ENCODE data around the gene WWOX. TPM values are rescaled to one million over a fixed set of nuclear protein-coding genes. Genes with fewer than 3 reads are reported as not detected.

The WWOX gene
- total RNA-seq, 1 experiment from 2014 or later: 79.9 TPM

DNA sequence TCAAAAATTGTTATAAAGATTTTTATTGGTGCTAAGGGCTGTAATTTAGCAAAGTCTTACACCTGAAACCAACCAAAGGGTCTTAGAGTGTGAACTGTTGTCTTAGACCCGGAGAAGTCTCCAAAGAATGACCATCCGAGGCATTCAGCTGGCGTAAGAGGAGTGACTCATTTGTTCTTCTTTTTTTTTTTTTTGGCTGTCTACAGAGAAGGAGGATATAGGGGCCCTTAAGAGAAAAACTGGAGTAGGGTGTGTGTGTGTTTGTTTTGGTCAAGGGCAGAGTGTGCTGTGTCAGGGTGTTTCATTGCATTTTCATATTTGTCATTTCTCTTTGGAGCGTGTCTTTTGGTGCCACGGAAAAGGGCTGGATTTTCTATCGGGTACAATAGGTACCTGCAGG, 508.0 kb downstream of the WWOX start:
- TF ChIP-seq, protein P1, sequence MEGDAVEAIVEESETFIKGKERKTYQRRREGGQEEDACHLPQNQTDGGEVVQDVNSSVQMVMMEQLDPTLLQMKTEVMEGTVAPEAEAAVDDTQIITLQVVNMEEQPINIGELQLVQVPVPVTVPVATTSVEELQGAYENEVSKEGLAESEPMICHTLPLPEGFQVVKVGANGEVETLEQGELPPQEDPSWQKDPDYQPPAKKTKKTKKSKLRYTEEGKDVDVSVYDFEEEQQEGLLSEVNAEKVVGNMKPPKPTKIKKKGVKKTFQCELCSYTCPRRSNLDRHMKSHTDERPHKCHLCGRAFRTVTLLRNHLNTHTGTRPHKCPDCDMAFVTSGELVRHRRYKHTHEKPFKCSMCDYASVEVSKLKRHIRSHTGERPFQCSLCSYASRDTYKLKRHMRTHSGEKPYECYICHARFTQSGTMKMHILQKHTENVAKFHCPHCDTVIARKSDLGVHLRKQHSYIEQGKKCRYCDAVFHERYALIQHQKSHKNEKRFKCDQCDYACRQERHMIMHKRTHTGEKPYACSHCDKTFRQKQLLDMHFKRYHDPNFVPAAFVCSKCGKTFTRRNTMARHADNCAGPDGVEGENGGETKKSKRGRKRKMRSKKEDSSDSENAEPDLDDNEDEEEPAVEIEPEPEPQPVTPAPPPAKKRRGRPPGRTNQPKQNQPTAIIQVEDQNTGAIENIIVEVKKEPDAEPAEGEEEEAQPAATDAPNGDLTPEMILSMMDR (conservative IDR thresholded peaks at IDR 0.05; ENCODE audit: low read depth, low read length): no peak
- no peak for TF ChIP-seq EZH2 (IDR thresholded peaks at IDR 0.05; ENCODE audit: borderline replicate concordance, low read depth, low read length, poor library complexity, severe bottlenecking)
- Histone ChIP-seq H3K9me3 (ENCODE audit: low read depth, low read length, poor library complexity, severe bottlenecking) (no peaks in the 10 kb centered on the region), H3K27me3 (replicated peaks; ENCODE audit: insufficient read depth, low read depth, low read length, poor library complexity) (no peaks in the 10 kb centered on the region), H3K4me1 (ENCODE audit: insufficient read depth, low read length, poor library complexity, severe bottlenecking) (no peaks in the 10 kb centered on the region), H3K4me3 (ENCODE audit: low read depth, low read length, poor library complexity, severe bottlenecking) (no peak overlapping the region), H3K36me3 (ENCODE audit: insufficient read depth, low read length, poor library complexity, severe bottlenecking) (no peaks in the 10 kb centered on the region), H3K27ac (ENCODE audit: low read depth, low read length, poor library complexity, severe bottlenecking) (no peak overlapping the region)
- CTCF ChIA-PET: no interaction called here
- no TSS peak for BruUV-seq (replicated peaks)
- POLR2A ChIA-PET (ENCODE audit: low non-redundant PET): no interaction called here
- DNase-seq (ENCODE audit: low spot score): no peak
- intact Hi-C loops (cut with micrococcal nuclease; ENCODE audit: unreplicated experiment): no loop called here

DNA sequence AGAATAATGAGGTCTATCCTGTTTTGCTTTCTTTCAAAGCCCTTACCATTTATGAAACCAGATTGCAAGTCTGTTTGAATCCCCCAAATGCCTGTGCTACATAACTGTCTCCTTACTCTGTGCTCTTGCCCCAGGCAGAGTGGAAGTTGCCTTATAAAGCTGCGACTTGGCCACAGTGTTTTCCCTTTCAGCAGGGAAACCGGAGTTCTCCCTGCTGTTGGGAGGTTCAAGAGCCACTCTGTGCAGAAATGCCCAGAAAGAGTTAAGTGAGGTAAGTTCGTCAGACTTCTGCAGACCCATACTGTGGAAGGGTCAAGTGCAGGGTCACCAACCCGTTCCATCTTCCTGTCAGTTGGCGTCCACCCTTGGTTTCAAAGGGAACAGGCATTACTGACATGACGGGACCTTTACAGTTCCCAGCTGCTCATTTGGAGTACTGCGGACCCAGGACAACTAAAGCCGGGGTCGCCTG, 508.9 kb downstream of the WWOX start:
- H3K27ac ChIP-seq (ENCODE audit: low read depth, low read length, poor library complexity, severe bottlenecking): no peak overlapping the region
- no peak for DNase-seq (ENCODE audit: low spot score)
- H3K36me3 ChIP-seq (ENCODE audit: insufficient read depth, low read length, poor library complexity, severe bottlenecking): no peaks in the 10 kb centered on the region
- TF ChIP-seq, protein P1 (conservative IDR thresholded peaks at IDR 0.05; ENCODE audit: low read depth, low read length): no peak
- TF ChIP-seq EZH2 (IDR thresholded peaks at IDR 0.05; ENCODE audit: borderline replicate concordance, low read depth, low read length, poor library complexity, severe bottlenecking): no peak
- BruUV-seq (replicated peaks): no TSS peak
- H3K4me1 ChIP-seq (ENCODE audit: insufficient read depth, low read length, poor library complexity, severe bottlenecking): no peaks in the 10 kb centered on the region
- ChIA-PET POLR2A (ENCODE audit: low non-redundant PET) (no interaction called here), CTCF (no interaction called here)
- H3K27me3 ChIP-seq (replicated peaks; ENCODE audit: insufficient read depth, low read depth, low read length, poor library complexity): no peaks in the 10 kb centered on the region
- intact Hi-C loops (cut with micrococcal nuclease; ENCODE audit: unreplicated experiment): no loop called here
- H3K9me3 ChIP-seq (ENCODE audit: low read depth, low read length, poor library complexity, severe bottlenecking): no peaks in the 10 kb centered on the region
- no peak overlapping the region for H3K4me3 ChIP-seq (ENCODE audit: low read depth, low read length, poor library complexity, severe bottlenecking)

DNA sequence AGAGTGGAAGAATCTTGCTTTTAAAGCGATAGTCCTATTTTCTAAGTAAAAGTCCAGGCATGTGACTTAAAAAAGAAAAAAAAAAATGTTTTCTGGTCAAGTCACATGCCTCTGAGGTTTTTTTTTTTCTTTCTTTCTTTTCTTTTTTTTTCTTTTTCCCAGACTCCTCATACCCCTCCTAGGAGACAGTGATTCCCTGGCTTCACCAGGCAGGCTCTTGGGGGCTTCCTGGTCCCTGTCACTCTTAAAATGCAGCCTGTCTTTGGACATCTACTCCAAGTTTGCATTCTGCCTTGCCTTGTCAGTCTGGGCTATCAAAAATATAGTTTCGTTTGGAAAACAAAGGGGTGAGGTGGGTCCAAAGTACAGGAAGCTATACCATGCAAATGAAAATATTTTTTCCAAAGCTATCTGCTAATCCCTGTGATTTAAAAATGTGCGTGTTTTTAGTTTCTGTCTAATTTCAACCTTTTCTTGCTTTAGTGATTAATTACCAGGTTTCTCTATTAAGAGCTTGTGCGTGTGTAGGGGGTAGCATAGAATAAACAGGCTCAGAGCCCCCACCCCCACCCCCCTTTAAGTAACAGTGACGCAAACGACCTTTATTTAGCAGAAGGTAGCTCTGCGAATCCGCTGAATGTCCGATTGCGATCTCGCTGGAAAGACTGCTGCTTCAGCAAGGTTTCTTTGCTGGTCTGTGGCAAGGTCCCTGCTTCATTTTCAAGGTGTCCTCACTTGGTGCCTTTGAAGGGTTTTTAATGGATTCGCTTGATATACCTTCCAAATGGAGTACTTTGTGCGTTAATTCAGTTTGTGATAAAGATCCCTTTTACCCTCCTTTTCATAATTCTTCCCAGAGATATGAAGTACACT, 510.2 kb downstream of the WWOX start:
- no peaks in the 10 kb centered on the region for H3K9me3 ChIP-seq (ENCODE audit: low read depth, low read length, poor library complexity, severe bottlenecking)
- ChIA-PET POLR2A (ENCODE audit: low non-redundant PET) (no interaction called here), CTCF (no interaction called here)
- H3K4me1 ChIP-seq (ENCODE audit: insufficient read depth, low read length, poor library complexity, severe bottlenecking): no peaks in the 10 kb centered on the region
- BruUV-seq (replicated peaks): no TSS peak
- no peak overlapping the region for H3K4me3 ChIP-seq (ENCODE audit: low read depth, low read length, poor library complexity, severe bottlenecking)
- H3K36me3 ChIP-seq (ENCODE audit: insufficient read depth, low read length, poor library complexity, severe bottlenecking): no peaks in the 10 kb centered on the region
- no peak for DNase-seq (ENCODE audit: low spot score)
- intact Hi-C loops (cut with micrococcal nuclease; ENCODE audit: unreplicated experiment): no loop called here
- no peaks in the 10 kb centered on the region for H3K27me3 ChIP-seq (replicated peaks; ENCODE audit: insufficient read depth, low read depth, low read length, poor library complexity)
- H3K27ac ChIP-seq (ENCODE audit: low read depth, low read length, poor library complexity, severe bottlenecking): no peak overlapping the region
- TF ChIP-seq, protein P1 (conservative IDR thresholded peaks at IDR 0.05; ENCODE audit: low read depth, low read length): no peak
- no peak for TF ChIP-seq EZH2 (IDR thresholded peaks at IDR 0.05; ENCODE audit: borderline replicate concordance, low read depth, low read length, poor library complexity, severe bottlenecking)

Data from A673 (cell line).